Caki2 (cell line): ENCODE data around the gene DEGS1. TPM values are rescaled to one million over a fixed set of nuclear protein-coding genes. Genes with fewer than 3 reads are reported as not detected.
A peak's percentile ranks its signal among the peaks of the same experiment; 100 is the strongest.
"Not testable (repeated sequence)": the region's sequence is repeated elsewhere in the genome, so short reads cannot be mapped to it uniquely, and the experiment has no call there.

Experiments
- DNase-seq: peaks from one replicate; pipeline ENCODE4 v3.0.0-alpha.2; 2015; ENCODE audit warnings: low read depth
- in situ Hi-C: cut with HindIII; loops from 2 replicates; pipeline ENCODE4 v1.10.0; 2016; ENCODE audit warnings: low sequenced_read_pairs, low pct_unique_long_range_greater_than_20kb, mixed read lengths
- total RNA-seq: library from RNA; depleted of rRNA; stranded (reverse); fragments of >200 nt; shearing (Covaris generic); gene quantifications from 2 replicates; pipeline ENCODE4 v1.2.3, GENCODE V29; 2014; ENCODE audit warnings: low replicate concordance

DEGS1 gene
- total RNA-seq, 1 experiment from 2014 or later: 107 TPM

- peak; percentile 84 for DNase-seq
- in situ Hi-C loops: no loop called here
These were observed 20.4 kb downstream of the DEGS1 start for GRCh38 chr1:224203243-224204016.

DNA sequence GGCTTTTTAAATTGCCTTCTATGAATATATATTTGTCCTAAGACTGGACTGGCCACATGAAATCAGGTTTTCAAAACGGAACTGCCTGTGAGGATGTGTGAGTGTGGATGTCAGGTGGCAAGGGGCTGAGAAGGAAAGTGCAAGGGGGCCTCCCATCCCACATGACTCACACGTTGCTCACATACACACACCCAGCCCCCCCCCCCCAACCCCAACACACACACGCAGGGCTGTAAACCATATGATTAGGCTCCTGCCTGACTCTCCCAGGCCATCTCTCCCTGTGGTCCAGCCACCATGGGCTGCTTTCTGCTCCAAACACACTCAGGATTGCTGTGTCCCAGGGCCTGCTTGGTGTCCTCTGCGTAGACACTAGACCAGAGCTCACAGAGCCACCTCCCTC, 22.4 kb downstream of the DEGS1 start:
- DNase-seq: peak; percentile 67
- in situ Hi-C loops: no loop called here

GRCh38 chr1:224205931-224206538, 23.0 kb downstream of the DEGS1 start:
- in situ Hi-C loops: not testable (repeated sequence)
- peak; percentile 30 for DNase-seq

DNA sequence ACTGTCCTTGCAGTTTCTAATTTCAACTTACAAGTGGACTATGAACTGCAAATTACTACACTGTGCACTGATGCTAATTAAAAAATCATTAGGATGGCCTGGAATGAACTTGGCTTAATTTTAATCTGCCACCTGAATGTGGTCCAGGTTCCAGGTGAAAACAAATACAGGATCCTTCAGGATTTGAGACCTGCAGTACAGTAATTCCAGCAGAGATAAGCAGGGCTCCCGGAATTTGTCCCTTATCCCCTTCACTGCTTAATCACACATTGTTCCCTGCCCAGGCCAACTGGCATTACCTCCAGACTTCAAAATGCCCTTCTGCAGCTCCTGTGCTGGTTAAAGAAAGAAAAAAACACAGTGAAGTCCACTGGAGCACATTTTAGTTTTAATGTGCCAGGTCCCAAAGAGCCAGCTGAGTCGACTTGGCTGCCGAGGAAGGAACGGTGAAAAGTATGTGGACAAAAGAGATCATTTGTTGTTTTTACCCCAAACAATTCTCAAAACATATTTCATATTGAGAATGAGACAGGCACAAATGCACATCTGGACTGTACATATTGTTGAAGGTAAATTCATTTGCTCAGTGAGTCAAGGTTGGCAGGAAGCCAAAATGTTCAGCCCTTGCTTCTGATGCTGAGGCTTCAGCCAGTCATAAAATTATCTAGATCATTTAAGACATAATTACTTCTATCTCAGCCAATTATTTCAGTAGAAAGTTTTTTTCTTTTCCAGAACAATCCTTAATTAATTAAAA, 28.3 kb downstream of the DEGS1 start:
- in situ Hi-C loops: no loop called here
- peak; percentile 38 for DNase-seq

DNA sequence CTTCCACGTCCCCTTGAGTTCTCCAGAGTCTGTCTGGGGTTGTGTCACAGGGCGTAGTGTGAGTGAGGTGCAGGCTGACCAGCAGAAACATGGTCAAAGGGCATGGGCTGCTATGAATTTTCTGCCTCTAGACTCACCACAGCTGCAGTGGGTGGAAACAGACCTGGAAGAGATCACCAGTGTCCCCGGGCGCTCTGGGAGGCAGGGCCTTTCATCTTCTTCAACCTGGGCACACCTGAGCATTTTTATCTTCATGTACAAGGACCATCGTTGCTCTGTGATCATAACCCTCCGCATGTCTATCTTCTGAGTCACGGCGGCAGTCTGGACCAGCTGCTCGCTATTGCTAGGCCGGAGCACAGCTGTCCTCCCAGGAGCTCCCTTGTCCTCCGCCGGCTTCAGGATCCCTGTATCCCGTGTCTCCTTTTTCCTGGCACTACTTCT, 29.6 kb downstream of the DEGS1 start:
- in situ Hi-C loops: no loop called here
- no peak for DNase-seq

GRCh38 chr1:224213438-224214119, 30.5 kb downstream of the DEGS1 start:
- in situ Hi-C loops: no loop called here
- DNase-seq: peak; percentile 38

GRCh38 chr1:224216382-224216781, 33.3 kb downstream of the DEGS1 start:
- DNase-seq: no peak
- in situ Hi-C loops: no loop called here

DNA sequence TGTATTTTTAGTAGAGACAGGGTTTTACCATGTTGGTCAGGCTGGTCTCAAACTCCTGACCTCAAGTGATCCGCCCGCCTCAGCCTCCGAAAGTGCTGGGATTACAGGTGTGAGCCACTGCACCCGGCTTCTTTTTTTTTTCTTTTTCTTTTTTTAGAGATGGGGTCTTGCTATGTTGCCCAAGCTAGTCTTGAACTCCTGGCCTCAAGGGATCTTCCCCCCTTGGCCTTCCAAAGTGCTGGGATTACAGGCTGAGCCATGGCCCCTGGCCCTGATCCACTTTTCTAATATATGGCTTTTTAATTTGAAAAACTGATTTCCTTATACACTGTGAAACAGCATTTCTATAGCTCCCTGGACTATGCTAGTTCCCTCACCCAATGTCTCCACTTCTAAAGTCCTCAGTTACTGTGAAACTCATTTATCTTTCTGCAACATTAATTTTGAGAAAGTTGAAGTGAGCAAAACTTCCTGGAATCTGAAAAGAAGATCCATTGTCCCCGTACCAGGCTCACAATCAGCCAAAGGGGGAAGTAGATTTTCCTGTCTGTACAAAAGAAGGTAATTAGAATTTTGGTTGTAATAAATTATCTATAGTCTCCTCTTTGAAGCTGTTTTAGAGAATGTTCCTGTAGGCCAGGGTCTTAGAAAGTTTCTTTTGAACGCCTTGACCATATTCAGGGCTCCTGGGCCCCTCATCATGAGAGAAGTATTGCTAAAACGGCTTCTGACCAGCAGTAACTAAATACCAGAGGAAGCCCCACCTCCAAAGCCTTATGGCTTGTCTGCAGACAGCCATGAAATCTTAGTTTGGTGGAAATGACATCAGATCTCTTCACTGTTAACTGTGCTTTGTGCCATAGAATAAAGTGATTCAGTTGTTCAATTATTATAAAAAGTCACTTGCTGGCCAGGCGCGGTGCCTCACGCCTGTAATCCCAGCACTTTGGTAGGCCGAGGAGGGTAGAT, 34.9 kb downstream of the DEGS1 start:
- no peak for DNase-seq
- in situ Hi-C loops: no loop called here

- in situ Hi-C loops: no loop called here
- DNase-seq: no peak
These were observed 36.1 kb downstream of the DEGS1 start for GRCh38 chr1:224219011-224219611.

GRCh38 chr1:224219612-224220059, 36.6 kb downstream of the DEGS1 start:
- in situ Hi-C loops: no loop called here

DNA sequence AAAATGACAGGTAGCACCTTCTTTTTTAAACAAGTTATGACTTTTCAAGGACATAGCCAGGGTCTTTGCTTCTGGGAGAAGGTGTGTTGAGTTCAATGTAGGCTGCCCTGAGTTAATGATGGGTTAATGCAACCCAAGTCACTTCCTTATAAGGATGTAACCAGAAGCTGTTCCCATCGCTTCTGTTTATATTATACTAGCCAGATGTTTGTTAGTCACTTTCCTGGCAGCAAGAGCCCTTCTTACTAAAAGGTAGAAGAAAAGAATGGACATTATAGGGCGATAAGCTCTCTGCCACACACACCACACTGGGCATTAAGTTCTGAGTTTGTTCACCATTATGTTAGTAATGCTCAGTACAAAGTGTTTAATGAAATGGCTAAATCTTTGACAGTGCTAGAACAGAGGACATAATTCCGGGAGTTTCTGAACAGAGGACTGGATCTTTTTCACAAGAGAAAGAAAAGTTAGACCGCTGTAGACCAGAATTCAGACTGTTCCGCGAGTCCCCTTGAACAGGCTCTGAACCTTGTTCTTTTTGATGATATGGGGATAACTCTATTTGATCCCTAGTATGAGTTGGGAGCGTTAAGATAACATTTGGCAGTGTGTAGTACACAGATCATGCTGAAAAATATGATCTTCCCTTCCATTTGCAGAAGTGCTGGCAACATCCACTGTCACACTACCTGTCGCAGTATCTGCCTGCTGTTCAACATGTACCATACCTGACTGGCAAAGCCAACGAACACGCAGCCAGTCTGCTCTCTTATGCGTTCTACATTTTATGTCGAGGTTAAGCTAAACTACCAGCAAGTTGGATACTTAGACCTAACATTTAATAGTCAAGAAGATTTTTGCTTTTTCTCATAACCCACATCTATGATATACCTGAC, 41.0 kb downstream of the DEGS1 start:
- DNase-seq: peak; percentile 70
- in situ Hi-C loops: no loop called here

More at GRCh38 chr1:224219612-224220059, 36.6 kb downstream of the DEGS1 start:
- DNase-seq: peak; percentile 42

DNA sequence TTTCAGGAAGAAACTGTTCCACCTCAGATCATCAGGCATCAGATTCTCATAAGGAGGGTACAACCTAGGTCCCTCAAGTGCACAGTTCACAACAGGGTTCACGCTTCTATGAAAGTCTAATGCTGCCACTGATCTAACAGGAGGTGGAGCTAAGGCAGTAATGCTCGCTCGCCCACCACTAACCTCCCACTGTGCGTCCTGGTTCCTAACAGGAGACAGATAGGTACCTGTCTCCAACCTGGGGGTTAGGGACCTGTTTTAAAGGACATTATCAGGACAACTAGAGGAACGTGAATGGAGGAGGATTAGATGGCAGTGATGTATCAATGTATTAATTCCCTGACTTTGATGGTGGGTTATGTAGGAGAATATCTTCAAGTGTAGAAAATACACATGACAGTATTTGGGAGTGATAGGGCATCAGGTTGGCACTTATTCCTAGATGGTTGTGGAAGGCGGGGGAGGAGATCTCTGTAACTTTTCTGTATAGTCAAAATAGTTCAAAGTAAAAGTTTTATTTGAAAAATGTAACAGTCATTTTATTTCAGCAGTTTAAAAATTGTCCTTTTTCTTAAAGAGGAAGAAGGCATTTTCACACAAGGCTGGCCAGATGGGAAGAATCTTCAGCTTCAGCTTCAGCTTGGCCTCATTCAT, 43.9 kb downstream of the DEGS1 start:
- in situ Hi-C loops: no loop called here

DNA sequence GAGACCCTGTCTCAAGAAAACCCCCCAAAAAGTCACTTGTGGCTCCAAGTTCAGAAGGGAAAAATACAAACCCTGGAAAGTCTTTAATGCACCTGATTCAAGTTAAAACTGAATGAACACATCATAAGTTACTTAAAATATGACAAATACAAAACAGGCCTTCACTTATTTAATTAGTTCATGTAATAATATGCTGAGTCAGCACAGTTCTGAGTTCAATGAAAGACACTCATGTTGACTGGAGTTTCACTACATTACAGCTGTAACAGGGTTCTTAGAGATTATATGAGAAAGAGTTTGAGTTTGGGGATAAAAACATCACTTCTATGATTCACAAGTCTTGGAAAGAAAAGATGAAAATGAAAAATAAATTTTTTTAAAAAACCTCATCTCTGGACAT, 51.0 kb downstream of the DEGS1 start:
- in situ Hi-C loops: no loop called here
- no peak for DNase-seq

More for the DNA sequence above, 43.9 kb downstream of the DEGS1 start:
- DNase-seq: no peak

DNA sequence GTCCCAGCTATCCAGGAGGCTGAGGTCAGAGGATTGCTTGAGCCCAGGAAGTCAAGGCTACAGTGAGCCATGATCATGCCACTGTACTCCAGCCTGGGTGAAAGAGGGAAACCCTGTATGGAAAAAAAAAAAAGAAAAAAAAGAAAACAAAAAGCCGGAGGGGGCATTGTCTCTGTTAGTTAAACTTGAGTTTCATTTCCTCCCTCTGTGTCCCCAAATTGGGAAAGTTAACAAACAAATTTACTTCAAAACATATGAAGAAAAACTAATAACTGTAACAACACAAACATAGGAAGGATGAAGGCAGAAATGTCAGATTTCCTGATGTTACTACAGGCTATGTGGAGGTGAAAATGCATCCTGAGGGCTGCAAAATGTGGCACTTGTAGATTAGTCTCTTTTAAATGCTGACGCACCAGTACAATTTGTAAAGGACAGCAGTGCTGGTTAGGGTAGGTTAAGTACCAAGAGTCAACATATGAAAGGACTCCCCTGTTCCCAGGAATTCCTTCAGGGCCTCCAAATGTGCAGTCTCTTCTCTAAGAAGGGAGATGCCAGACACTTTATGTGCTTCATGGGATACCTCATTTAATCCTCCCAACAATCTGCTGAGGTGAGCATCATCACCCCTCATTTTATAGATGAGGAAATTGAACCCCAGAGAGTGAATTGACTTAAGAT, 52.9 kb downstream of the DEGS1 start:
- no peak for DNase-seq
- in situ Hi-C loops: no loop called here
